Neuronal stem cell (in vitro differentiated cells): ENCODE results near the gene PPP1CA.

Source experiments
- DNase-seq: peaks from one replicate; pipeline ENCODE4 v3.0.0-alpha.2; 2013; ENCODE audit warnings: low spot score
- H2AFZ ChIP-seq: one replicate; pipeline ENCODE4 v1.6.1; 2013; ENCODE audit warnings: mild to moderate bottlenecking, low read length, inconsistent platforms
- H2AK5ac ChIP-seq: 2 replicates; pipeline ENCODE4 v1.6.1; 2013; ENCODE audit warnings: low read depth, mild to moderate bottlenecking, inconsistent platforms, low read length, moderate library complexity, mixed read lengths
- H2BK120ac ChIP-seq: 2 replicates; pipeline ENCODE4 v1.6.1; 2013; ENCODE audit warnings: low read depth, mild to moderate bottlenecking, inconsistent platforms, low read length, moderate library complexity, mixed read lengths
- H2BK12ac ChIP-seq: one replicate; pipeline ENCODE4 v1.6.1; 2013; ENCODE audit warnings: low read length, inconsistent platforms
- H2BK15ac ChIP-seq: 2 replicates; pipeline ENCODE4 v1.6.1; 2013; ENCODE audit warnings: mild to moderate bottlenecking, low read length, inconsistent platforms, mixed read lengths
- H2BK5ac ChIP-seq: one replicate; pipeline ENCODE4 v1.6.1; 2013; ENCODE audit warnings: inconsistent platforms, mild to moderate bottlenecking, low read length, moderate library complexity
- H3K14ac ChIP-seq: one replicate; pipeline ENCODE4 v1.6.1; 2013; ENCODE audit warnings: low read length, inconsistent platforms
- H3K18ac ChIP-seq: 2 replicates; pipeline ENCODE4 v1.6.1; 2013; ENCODE audit warnings: low read length, inconsistent platforms
- H3K23ac ChIP-seq: 2 replicates; pipeline ENCODE4 v1.6.1; 2013; ENCODE audit warnings: low read depth, mild to moderate bottlenecking, mixed read lengths, low read length, inconsistent platforms; ENCODE audit not compliant: poor library complexity
- H3K27ac ChIP-seq: replicated peaks from 3 replicates; pipeline ENCODE4 v1.5.1; 2013; ENCODE audit warnings: low read length, inconsistent platforms
- H3K27me3 ChIP-seq, 3 experiments: 2 replicates each; pipeline ENCODE4 v1.6.1; 2013; ENCODE audit warnings: low read length in 3 of 3, mild to moderate bottlenecking in 2 of 3, inconsistent platforms in 1 of 3, low read depth in 1 of 3, mixed read lengths in 1 of 3, moderate library complexity in 1 of 3; ENCODE audit not compliant: control insufficient read depth in 3 of 3, insufficient read depth in 3 of 3
- H3K36me3 ChIP-seq, 2 donors: replicated peaks in 1 of 2; 2 replicates each; pipeline ENCODE4 v1.6.1; 2013; ENCODE audit warnings: low read length in 2 of 2; ENCODE audit not compliant: control insufficient read depth in 2 of 2, insufficient read depth in 2 of 2
- H3K4ac ChIP-seq: 2 replicates; pipeline ENCODE4 v1.6.1; 2013; ENCODE audit warnings: inconsistent platforms, mild to moderate bottlenecking, low read length, moderate library complexity
- H3K4me1 ChIP-seq, 2 donors: 1 replicate in 1 of 2; 2 replicates in 1 of 2; pipeline ENCODE4 v1.6.1; 2013; ENCODE audit warnings: low read length in 2 of 2, low read depth in 1 of 2; ENCODE audit not compliant: control insufficient read depth in 2 of 2, insufficient read depth in 1 of 2
- H3K4me2 ChIP-seq: one replicate; pipeline ENCODE4 v1.6.1; 2013; ENCODE audit warnings: mild to moderate bottlenecking, low read length, inconsistent platforms; ENCODE audit not compliant: insufficient read depth, poor library complexity, severe bottlenecking
- H3K4me3 ChIP-seq, 2 donors: 2 replicates each; pipeline ENCODE4 v1.5.1; 2013; ENCODE audit warnings: low read length in 2 of 2, mild to moderate bottlenecking in 2 of 2, inconsistent platforms in 1 of 2, moderate library complexity in 1 of 2
- H3K79me1 ChIP-seq: one replicate; pipeline ENCODE4 v1.6.1; 2013; ENCODE audit warnings: low read depth, mild to moderate bottlenecking, inconsistent platforms, low read length, moderate library complexity
- H3K9ac ChIP-seq: one replicate; pipeline ENCODE4 v1.6.1; 2013; ENCODE audit warnings: mild to moderate bottlenecking, low read depth, low read length, inconsistent platforms; ENCODE audit not compliant: poor library complexity
- H3K9me3 ChIP-seq, 2 donors: replicated peaks in 1 of 2; 2 replicates each; pipeline versions ENCODE3 to v1.6.1; 2013; ENCODE audit warnings: low read length in 2 of 2, mild to moderate bottlenecking in 2 of 2, inconsistent platforms in 1 of 2, low read depth in 1 of 2, mixed read lengths in 1 of 2, moderate library complexity in 1 of 2; ENCODE audit not compliant: control insufficient read depth in 2 of 2, insufficient read depth in 1 of 2
- H4K8ac ChIP-seq: one replicate; pipeline ENCODE4 v1.6.1; 2013; ENCODE audit warnings: low read depth, mild to moderate bottlenecking, inconsistent platforms, low read length, moderate library complexity
- H4K91ac ChIP-seq: one replicate; pipeline ENCODE4 v1.6.1; 2013; ENCODE audit warnings: low read length, low read depth, mild to moderate bottlenecking, inconsistent platforms; ENCODE audit not compliant: poor library complexity
- WGBS, 2 donors: extraction: QIAGEN DNeasy Blood & Tissue Kit; methylation state at CpG; one replicate each; pipeline ENCODE4 v1.1.7; 2013; ENCODE audit warnings: missing lambda C conversion rate in 2 of 2, mixed read lengths in 1 of 2; ENCODE audit not compliant: insufficient read length in 2 of 2, insufficient replicate concordance in 1 of 2; ENCODE audit errors: extremely low coverage in 2 of 2; 5-methylcytosine and 5-hydroxymethylcytosine counted together

The PPP1CA gene

DNA sequence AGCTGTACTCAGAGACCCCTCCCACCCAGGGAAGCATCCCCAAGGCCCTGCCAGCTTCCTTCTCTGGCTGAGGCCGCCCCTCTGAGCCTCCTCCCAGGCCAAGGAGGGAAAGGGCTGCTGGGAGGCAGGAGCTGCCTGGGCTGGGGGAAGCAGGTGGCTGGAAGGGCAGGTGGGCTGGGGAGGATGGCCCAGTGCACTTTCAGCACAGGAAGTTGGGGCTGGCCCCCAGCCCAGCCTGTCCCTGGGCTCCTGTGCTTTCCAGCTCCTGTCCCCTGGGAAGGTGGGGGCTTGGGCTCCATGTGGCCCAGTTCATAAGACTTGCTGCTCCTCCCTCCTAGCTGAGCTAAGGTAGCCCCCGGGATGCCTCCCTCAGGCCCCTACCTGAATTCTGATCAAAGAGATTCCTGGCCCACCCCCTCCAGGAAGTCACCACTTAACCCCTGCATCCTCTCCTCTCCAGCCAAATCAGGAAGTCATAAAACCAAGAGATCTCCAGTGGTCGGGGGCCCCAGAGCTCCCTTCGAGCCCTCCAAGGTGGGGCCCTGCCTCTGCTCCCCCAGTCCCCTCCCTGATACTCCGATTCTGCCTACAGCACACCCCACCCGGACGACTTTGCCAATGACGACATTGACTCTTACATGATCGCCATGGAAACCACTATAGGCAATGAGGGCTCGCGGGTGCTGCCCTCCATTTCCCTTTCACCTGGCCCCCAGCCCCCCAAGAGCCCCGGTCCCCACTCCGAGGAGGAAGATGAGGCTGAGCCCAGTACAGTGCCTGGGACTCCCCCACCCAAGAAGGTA lies 4.9 kb downstream of the PPP1CA start:
- peaks cover 12 to 14% of the 10 kb centered on the region in 2 donors for H3K4me1 ChIP-seq
- no peak overlapping the region for H2AFZ ChIP-seq
- H3K9ac ChIP-seq, result no peak overlapping the region
- no peak overlapping the region for H3K27ac ChIP-seq
- no peak overlapping the region for H2BK120ac ChIP-seq
- H3K18ac ChIP-seq, result no peak overlapping the region
- H3K23ac ChIP-seq, result peak overlapping the region; percentile 20
- no peak overlapping the region for H3K4me3 ChIP-seq
- H4K8ac ChIP-seq, result no peak overlapping the region
- no peaks in the 10 kb centered on the region for H3K9me3 ChIP-seq
- no peak overlapping the region for H4K91ac ChIP-seq
- no peaks in the 10 kb centered on the region for H3K27me3 ChIP-seq
- H2AK5ac ChIP-seq, result no peak overlapping the region
- no peak overlapping the region for H2BK15ac ChIP-seq
- H3K36me3 ChIP-seq, result peaks cover 48 to 72% of the 10 kb centered on the region in 2 donors
- H3K4me2 ChIP-seq, result no peak overlapping the region
- H2BK12ac ChIP-seq, result no peak overlapping the region
- H3K14ac ChIP-seq, result no peak overlapping the region
- no peak overlapping the region for H3K4ac ChIP-seq
- no CpG with 5 or more reads among the region's 13 CpGs for WGBS, 2 donors
- peaks cover 20% of the 10 kb centered on the region for H3K79me1 ChIP-seq
- DNase-seq, result no peak
- H2BK5ac ChIP-seq, result no peak overlapping the region

DNA sequence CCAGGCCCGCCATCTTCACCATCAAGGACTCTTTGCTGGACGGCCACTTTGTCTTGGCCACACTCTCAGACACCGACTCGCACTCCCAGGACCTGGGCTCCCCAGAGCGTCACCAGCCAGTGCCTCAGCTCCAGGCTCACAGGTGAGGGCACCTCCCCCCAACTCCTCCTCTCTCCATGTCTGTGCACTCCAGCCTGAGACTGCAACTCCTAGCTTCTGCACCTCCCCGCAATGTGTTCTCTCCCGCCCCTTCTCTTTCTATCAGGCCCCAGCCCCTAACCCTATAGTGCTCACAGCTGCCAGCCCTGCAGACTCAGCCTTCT lies 5.4 kb downstream of the PPP1CA start:
- Histone ChIP-seq H2BK15ac (peak overlapping the region; percentile 64), H3K18ac (no peak overlapping the region), H3K23ac (peak overlapping the region; percentile 20), H3K4me3 (no peak overlapping the region), H2AK5ac (no peak overlapping the region), H3K4me1 (peaks cover 12 to 14% of the 10 kb centered on the region in 2 donors), H3K36me3 (peaks cover 48 to 72% of the 10 kb centered on the region in 2 donors), H3K4me2 (no peak overlapping the region), H3K79me1 (peaks cover 21% of the 10 kb centered on the region), H3K14ac (no peak overlapping the region), H3K27ac (no peak overlapping the region), H4K8ac (no peak overlapping the region), H2AFZ (no peak overlapping the region), H3K27me3 (no peaks in the 10 kb centered on the region), H2BK5ac (no peak overlapping the region), H4K91ac (no peak overlapping the region), H3K4ac (no peak overlapping the region), H2BK12ac (no peak overlapping the region), H2BK120ac (no peak overlapping the region), H3K9ac (peak overlapping the region; percentile 21), H3K9me3 (no peaks in the 10 kb centered on the region)
- no peak for DNase-seq
- no CpG with 5 or more reads among the region's 7 CpGs for WGBS, 2 donors

DNA sequence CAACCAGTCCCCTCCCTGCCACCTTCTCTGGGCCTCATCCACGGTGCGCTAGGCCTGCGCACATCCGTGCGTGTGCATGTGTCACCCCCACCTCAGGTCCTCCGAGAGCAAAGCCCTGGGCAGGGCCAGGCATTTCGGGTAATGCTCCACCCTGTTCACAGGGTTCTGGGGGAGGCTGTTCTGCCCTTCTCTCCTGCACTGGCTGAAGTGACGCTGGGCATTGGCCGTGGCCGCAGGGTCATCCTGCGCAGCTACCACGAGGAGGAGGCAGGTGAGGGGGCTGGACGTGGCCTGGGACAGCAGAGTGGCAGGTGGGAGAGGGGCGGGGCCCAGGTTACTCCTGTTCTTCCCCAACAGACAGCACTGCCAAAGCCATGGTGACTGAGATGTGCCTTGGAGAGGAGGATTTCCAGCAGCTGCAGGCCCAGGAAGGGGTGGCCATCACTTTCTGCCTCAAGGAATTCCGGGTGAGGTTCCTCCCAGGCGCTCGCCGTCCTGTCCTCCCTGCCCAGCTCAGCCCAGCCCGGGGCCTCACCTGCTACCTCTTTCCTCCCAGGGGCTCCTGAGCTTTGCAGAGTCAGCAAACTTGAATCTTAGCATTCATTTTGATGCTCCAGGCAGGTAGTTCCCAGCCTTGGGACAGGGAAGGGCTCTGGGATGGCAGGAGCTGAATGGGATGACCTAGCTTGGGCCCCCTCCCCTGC lies 6.0 kb downstream of the PPP1CA start:
- Histone ChIP-seq H3K79me1 (peaks cover 18% of the 10 kb centered on the region), H3K23ac (peak overlapping the region; percentile 65), H3K36me3 (peaks cover 48 to 69% of the 10 kb centered on the region in 2 donors), H4K8ac (no peak overlapping the region), H4K91ac (no peak overlapping the region), H2BK5ac (no peak overlapping the region), H3K18ac (peak overlapping the region; percentile 27), H2AK5ac (no peak overlapping the region), H2BK12ac (no peak overlapping the region), H2BK120ac (peak overlapping the region; percentile 9), H3K4me3 (peak overlapping the region in 1 of 2 donors; percentile 65), H3K4ac (no peak overlapping the region), H3K27ac (no peak overlapping the region), H3K14ac (no peak overlapping the region), H2AFZ (no peak overlapping the region), H3K9ac (no peak overlapping the region), H2BK15ac (peak overlapping the region; percentile 64), H3K4me2 (no peak overlapping the region), H3K4me1 (peaks cover 10 to 12% of the 10 kb centered on the region in 2 donors), H3K9me3 (no peaks in the 10 kb centered on the region), H3K27me3 (no peaks in the 10 kb centered on the region)
- DNase-seq, result no peak
- WGBS, 2 donors, result no CpG with 5 or more reads among the region's 19 CpGs

DNA sequence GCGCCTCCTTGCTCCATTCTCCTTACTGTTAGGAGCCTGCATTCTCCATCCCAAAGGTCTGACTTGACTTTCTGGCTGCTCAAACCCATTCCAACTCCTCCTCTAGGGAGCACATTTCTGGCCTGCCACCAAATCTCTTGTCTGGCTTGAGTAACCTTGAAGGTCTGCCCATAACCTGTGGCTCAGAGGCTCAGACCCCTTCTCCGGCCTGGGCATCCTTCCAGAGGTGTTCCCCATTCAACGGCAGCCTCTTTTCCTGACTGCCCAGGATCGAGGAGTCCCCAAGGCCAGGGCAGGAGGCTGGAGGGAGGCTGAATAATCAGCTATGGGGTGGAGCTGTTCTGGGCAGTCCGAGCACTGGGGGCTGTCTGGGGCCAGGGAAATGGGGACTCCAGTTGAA lies 7.7 kb downstream of the PPP1CA start:
- Histone ChIP-seq H2BK12ac (no peak overlapping the region), H2AK5ac (no peak overlapping the region), H2BK120ac (no peak overlapping the region), H2BK5ac (no peak overlapping the region), H3K27me3 (no peaks in the 10 kb centered on the region), H3K4ac (no peak overlapping the region), H3K14ac (no peak overlapping the region), H3K36me3 (peaks cover 36 to 54% of the 10 kb centered on the region in 2 donors), H3K23ac (no peak overlapping the region), H3K18ac (no peak overlapping the region), H3K4me1 (peaks cover 5 to 6% of the 10 kb centered on the region in 2 donors), H4K91ac (no peak overlapping the region), H2AFZ (no peak overlapping the region), H3K79me1 (peaks cover 10% of the 10 kb centered on the region), H3K9me3 (no peaks in the 10 kb centered on the region), H4K8ac (no peak overlapping the region), H3K4me2 (no peak overlapping the region), H3K4me3 (no peak overlapping the region), H2BK15ac (no peak overlapping the region), H3K27ac (no peak overlapping the region), H3K9ac (no peak overlapping the region)
- no CpG with 5 or more reads among the region's 5 CpGs for WGBS, 2 donors
- DNase-seq, result no peak
